ENCODE measurements around the gene PXT1.

DNA sequence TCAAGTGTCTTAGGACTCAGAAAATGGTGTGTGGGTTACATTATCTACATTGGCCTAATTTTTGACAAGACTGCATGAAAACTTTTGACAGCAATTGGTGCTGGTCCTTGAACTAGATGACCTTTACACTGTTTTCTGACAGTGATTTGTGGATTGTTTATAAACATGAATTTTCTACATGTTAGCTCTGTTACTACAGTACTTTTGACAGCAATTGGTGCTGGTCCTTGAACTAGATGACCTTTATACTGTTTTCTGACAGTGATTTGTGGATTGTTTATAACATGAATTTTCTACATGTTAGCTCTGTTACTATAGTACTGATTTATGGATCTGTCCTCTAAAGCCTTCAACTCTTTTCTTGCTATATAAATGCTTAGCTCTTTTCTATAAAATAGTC, 16.8 kb upstream of the PXT1 start:
- TF ChIP-seq, protein P1, sequence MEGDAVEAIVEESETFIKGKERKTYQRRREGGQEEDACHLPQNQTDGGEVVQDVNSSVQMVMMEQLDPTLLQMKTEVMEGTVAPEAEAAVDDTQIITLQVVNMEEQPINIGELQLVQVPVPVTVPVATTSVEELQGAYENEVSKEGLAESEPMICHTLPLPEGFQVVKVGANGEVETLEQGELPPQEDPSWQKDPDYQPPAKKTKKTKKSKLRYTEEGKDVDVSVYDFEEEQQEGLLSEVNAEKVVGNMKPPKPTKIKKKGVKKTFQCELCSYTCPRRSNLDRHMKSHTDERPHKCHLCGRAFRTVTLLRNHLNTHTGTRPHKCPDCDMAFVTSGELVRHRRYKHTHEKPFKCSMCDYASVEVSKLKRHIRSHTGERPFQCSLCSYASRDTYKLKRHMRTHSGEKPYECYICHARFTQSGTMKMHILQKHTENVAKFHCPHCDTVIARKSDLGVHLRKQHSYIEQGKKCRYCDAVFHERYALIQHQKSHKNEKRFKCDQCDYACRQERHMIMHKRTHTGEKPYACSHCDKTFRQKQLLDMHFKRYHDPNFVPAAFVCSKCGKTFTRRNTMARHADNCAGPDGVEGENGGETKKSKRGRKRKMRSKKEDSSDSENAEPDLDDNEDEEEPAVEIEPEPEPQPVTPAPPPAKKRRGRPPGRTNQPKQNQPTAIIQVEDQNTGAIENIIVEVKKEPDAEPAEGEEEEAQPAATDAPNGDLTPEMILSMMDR (IDR thresholded peaks at IDR 0.05) = no peak
- TF ChIP-seq POLR2A (IDR thresholded peaks at IDR 0.05) = no peak

Data from testis (tissue), 2 donors.